ENCODE data around the gene SULT1A1.
"Not testable (repeated sequence)": the region's sequence is repeated elsewhere in the genome, so short reads cannot be mapped to it uniquely, and the experiment has no call there.

Gene SULT1A1

GRCh38 chr16:28589930-28590329, 19.9 kb downstream of the SULT1A1 start:
- DNase-seq: no peak

- no peak for DNase-seq
Measured at GRCh38 chr16:28589069-28589468, 20.8 kb downstream of the SULT1A1 start.

DNA sequence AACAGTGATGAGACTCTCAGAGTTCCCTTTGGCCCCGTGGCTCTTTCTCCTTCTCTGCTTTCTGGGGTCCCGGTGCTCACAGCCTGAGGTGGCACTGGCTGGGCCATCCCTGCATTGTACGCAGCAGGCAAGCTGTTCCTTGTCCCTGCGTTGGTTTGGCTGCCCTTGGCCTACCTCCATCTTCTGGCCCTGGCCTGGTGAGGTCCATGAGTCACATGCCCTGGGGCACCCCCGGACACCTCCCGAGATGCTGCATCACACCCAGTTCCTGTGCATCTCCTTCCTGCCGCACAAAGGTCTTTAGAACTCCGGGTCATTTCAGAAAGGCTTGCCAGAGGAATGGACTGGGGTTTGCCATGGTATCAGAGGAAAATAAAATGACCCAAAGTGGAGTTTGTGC, 22.5 kb downstream of the SULT1A1 start:
- no peak for DNase-seq

GRCh38 chr16:28586466-28586865, 23.4 kb downstream of the SULT1A1 start:
- no peak for DNase-seq

GRCh38 chr16:28585674-28586073, 24.2 kb downstream of the SULT1A1 start:
- no peak for DNase-seq

DNA sequence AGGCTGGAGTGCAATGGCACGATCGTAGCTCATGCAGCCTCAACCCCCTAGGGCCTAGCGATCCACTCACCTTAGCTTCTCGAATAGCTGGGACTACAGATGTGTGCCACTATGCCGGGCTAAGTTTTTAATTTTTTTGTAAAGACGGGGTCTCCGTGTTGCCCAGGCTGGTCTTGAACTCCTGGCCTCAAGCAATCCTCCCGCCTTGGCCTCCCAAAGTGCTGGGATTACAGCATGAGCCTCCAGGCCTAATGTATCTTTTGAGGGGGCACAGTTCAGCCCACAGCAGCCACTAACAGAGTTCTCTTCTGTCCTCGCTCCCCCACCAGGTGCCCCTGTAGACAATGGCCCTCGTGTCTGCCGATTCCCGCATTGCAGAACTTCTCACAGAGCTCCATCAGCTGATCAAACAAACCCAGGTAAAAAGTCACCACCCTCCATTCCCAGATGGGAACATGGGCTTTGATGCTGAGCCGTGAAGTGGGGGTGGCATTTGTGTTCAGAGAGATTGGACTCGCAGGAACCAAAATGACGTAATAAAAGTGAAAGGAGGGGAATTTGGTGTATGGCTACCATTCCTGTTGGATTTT, 29.0 kb downstream of the SULT1A1 start:
- DNase-seq: no peak

DNA sequence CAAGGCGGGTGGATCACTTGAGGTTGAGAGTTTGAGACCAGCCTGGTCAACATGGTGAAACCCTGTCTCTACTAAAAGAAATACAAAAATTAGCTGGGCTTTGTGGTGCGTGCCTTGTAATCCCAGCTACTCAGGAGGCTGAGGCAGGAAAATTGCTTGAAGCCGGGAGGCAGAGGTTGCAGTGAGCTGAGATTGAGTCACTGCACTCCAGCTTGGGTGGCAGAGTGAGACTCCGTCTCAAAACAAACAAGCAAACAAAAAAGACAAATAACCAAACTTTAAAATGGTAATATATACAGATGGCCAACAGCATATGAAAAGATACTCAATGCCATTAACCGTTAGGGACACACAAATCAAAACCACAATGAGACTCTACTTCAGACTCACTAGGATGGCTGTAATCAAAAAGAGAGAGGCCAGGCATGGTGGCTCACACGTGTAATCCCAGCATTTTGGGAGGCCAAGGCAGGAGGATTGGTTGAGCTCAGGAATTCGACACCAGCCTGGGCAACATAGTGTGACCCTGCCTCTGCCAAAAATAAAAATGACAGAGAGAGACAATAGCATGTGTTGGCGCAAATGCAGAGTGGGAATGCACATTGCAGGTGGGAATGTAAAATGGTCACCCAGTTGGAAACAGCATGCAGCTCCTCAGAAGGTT, 34.3 kb downstream of the SULT1A1 start:
- no peak for DNase-seq

GRCh38 chr16:28574925-28575324, 34.9 kb downstream of the SULT1A1 start:
- DNase-seq: no peak

GRCh38 chr16:28573738-28574718, 35.8 kb downstream of the SULT1A1 start:
- DNase-seq: no peak

GRCh38 chr16:28572696-28573510, 36.9 kb downstream of the SULT1A1 start:
- no peak for DNase-seq

DNA sequence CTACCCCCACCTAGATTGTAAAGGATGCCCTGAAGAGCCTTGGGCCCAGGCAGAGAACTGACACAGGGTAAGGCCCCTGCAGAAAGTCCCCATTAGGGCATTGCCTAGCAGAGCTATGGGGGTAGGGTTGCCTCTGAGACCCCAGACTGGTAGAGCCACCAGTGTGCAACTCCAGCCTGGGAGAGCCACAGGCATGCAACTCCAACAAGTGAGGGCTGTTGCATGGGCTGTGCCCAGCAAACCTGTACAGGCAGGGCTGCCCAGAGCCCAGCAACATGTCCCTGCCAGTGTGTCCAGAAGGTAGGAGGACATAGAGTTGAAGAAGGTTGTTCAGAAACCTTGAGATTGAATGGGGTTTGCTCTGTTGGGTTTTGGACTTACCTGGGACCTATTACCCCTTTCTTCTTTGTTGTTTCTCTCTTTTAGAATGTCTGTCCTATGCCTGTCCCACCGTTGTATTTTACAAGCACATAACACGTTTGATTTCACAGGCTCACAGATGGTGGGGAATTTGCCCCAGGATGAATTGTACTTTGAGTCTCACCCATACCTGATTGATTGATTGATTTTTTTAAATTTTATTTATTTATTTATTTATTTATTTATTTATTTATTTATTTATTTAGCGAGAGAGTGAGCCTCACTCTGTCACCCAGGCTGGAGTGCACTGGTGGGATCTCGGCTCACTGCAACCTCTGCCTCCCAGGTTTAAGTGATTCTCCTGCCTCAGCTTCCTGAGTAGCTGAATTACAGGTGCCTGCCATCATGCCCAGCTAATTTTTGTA, 39.7 kb downstream of the SULT1A1 start:
- DNase-seq: no peak

DNA sequence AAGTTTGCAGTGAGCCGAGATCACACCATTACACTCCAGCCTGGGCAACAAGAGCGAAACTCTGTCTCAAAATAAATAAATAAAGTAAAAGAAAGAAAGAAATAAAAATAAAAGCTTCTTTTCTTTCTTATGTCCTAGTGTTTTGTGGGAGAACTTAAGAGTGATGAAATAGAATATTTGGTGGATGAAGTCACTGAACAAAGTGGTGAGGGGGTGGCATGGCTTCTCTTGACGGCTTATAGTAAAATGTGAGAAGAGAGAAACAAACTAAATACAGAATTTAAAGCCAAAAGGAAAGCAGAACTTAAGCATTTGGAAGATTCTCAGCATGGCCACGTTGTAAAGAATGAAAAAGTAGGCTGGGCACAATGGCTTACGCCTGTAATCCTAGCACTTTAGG, 40.8 kb downstream of the SULT1A1 start:
- no peak for DNase-seq

- no peak for DNase-seq
Measured at GRCh38 chr16:28567292-28567691, 42.6 kb downstream of the SULT1A1 start.

GRCh38 chr16:28566233-28566925, 43.5 kb downstream of the SULT1A1 start:
- not testable (repeated sequence) for DNase-seq

- DNase-seq: no peak
Measured at GRCh38 chr16:28563218-28563617, 46.6 kb downstream of the SULT1A1 start.

DNA sequence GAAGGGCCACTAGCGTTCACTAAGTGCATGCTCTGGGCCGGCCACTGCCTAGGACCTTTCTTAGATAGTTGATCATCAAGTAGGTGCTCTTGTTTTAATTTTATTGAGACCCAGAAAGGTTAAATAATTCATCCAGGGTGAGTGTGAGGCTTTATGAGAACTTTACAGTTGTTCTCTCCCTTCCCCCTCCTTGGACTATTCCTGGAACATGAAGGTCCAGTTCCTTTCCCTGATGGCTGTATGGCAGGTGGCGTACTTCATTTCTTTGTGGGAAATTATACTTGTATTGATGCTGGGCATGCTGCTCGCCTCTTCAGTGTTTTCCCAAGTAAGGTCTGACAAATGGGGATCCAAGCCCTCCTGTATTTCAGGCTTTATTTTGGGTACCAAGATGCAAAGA, 47.6 kb downstream of the SULT1A1 start:
- DNase-seq: no peak

DNA sequence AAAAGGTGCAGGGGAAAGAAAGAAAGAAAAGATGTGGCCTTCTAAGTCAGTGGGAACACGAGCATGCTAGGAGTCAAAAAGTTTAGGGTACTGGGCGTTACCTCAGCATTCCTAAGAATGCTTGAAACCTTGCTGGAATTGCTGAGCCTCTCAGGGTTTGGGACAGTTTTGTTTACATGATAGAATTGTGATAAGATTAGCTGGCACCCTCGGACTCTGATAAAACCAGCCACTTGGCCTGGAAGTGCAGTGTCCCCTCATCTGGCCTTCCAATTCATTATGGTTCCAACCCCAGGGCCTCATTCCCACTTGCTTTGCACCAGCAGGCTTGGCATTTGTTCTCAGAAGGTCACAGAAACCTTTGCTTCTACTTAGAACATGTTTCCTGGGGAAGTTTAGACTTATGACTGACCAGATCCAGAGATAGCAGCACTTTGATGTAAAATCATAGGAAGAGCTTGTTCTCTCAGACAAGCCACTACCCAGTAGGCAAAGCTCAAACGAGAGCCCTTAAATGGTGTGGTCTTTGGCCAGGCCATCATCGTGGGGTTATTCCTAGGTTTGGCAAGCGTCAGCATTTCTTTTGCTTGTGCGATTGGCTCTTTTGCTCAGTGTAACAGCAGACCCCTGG, 48.2 kb downstream of the SULT1A1 start:
- DNase-seq: no peak

GRCh38 chr16:28558456-28558855, 51.4 kb downstream of the SULT1A1 start:
- no peak for DNase-seq

DNA sequence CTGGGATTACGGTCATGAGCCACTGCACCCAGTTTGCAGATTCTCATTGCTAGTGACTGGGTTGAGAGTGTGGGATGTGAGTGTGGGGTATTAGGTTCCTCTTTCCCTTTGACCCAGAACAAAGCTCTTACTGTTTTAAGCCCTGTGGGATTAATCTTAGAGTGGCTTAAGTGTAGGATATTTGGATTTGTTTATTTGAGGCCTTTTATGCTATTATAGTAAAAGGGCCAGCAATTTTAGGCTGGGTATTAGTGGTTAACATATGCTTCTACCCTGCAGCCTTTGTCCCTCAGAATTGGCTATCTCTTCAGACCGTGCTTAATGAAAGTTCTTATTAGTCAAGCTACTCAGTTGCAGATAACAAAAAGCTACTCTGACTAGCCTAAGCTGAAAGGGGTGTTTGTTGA, 52.9 kb downstream of the SULT1A1 start:
- DNase-seq: no peak

GRCh38 chr16:28555561-28555960, 54.3 kb downstream of the SULT1A1 start:
- no peak for DNase-seq

Measured in GDM1 (cell line).